HG03354 (cell line): ENCODE measurements around the gene NRG3.

Experiments used
- ATAC-seq: cut with Tn5 transposase; IDR thresholded peaks from one replicate; pipeline ENCODE4 v1.9.1; 2021; ENCODE audit warnings: mild to moderate bottlenecking; ENCODE audit not compliant: unreplicated experiment, poor library complexity, severe bottlenecking

Gene NRG3

GRCh38 chr10:82251222-82251906, 376.4 kb downstream of the NRG3 start:
- no peak for ATAC-seq

GRCh38 chr10:82252081-82252480, 377.1 kb downstream of the NRG3 start:
- no peak for ATAC-seq

GRCh38 chr10:82254237-82254636, 379.2 kb downstream of the NRG3 start:
- ATAC-seq, result no peak

- no peak for ATAC-seq
Observed at GRCh38 chr10:82256275-82256674, 381.3 kb downstream of the NRG3 start.

DNA sequence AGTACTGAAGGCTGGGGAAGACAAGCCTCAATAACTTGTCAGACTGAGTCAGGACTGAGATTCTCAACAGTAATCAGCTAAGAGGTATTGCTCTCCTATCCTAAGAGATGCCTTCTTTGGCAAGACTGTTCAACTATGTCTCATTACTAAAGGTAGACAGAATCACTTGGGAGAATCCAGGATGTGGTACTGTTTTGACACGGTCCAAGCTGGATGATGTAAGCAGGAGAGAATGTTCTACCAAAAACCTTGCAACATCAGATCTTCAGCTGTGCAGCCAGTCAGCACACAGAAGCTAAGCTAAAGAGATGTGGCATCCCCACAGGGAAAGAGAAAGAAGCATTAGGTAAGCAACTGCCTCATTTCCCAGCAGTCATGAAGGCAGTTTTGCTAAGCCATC, 391.4 kb downstream of the NRG3 start:
- no peak for ATAC-seq

DNA sequence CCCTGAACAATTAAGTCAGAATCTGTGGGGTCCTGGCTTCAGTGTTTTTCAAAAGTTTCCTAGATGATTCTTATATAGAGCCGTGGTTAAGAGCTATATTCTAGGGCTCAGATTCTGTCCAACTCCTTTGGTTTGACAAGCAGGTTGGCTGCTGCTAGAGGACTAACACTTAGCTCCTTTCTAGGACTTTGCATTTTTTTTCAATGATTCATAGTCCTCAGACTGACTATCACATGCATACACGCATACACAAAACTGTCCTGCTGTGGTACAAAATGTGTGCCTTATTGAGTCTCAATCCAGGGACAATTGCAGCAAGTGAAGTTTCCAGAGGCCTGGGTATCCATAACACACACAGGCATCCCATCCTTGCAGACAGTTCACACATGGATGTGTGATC, 392.0 kb downstream of the NRG3 start:
- ATAC-seq, result no peak

GRCh38 chr10:82267465-82267864, 392.5 kb downstream of the NRG3 start:
- no peak for ATAC-seq

DNA sequence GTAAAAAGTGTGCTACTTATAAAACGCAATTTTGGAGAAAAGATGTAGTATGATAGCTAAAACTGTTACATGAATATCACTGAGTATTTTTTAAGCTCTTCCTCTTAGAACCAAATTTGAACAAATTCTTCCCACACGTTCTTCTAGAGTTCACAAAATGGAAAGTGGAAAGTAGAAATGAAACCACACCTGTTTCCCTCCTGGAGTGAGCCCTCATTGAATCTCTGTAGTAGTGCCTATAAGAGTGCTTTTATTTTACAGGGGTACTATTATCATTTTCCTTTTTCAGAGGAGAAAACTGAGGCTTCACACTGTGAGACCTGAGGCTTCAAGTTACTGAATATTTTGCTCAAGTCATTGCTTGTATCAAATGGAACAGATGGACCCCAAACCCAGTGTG, 393.0 kb downstream of the NRG3 start:
- no peak for ATAC-seq

DNA sequence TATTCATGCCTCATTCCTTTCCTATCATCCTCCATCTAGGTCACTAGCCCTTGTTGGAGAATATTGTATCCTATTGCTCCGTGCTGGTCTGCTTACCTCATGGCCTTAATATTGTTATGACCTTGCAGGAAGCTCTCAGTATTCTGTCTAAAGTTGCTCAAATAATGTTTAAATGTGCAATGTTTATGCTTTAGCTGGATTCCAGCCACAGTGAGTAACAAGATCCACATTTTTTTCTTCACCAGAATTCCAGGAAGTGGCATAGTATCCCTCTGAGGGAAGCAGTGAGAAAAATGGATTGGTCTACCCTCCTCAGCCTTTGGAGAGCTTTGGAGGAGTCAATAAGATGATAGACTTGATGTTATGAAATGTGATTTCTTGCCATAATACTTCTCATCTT, 402.6 kb downstream of the NRG3 start:
- no peak for ATAC-seq

GRCh38 chr10:82278401-82279182, 403.6 kb downstream of the NRG3 start:
- ATAC-seq, result no peak

DNA sequence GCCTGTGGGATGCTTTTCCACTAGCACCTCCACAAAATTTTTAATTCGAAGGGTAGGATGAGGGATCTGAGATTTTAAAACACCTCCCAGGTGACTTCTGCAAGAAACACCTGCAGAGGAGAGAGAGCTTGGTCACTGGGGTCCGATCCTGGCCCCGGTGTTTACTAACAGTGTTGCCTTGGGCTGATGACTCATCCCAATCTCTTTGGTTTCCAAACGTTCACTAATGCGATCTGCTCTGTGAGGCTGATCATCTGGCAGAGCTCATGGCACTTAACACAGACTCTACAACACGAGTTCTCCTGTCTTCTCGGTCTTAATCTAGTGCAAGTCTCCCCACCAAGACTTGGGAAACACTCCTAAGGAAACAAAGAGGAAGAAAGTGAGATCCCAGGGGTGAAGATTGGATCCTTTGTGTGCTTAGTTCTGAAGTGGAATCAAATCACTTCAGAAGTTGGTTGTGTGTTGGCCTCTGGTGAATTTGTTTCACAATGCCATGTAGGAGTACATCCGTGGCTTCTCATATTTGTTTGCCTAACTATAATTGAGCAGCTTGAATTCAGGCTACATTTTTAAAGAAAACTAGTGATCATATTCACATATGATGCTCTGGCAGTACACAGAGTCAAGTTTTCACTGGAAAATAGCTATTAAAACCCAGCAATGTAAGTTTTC, 407.9 kb downstream of the NRG3 start:
- ATAC-seq, result no peak

GRCh38 chr10:82284180-82284579, 409.2 kb downstream of the NRG3 start:
- no peak for ATAC-seq

GRCh38 chr10:82288461-82288881, 413.5 kb downstream of the NRG3 start:
- ATAC-seq, result no peak

GRCh38 chr10:82289945-82290344, 415.0 kb downstream of the NRG3 start:
- ATAC-seq, result no peak

GRCh38 chr10:82294874-82295378, 419.9 kb downstream of the NRG3 start:
- no peak for ATAC-seq

DNA sequence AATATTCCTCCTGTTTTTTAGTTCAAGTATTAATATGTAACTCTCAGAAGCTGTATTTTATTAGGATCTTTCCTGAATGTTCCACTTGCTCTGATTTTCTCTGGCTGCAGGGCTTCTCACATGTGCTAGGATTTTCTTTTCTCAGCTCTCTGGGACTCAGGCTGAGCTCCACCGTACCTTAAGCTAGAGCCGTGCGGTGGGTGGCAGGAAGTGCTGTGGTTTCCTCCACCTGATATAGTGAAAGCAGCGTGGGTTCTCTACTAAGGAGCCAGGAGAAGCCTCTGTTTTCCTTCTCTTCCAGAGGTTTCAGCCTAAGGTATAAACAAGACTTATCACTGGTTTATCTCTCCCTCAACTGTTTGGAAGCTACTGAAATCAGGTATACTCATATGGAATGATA, 433.6 kb downstream of the NRG3 start:
- no peak for ATAC-seq

- no peak for ATAC-seq
Observed at GRCh38 chr10:82310839-82311238, 435.8 kb downstream of the NRG3 start.

GRCh38 chr10:82313401-82313800, 438.4 kb downstream of the NRG3 start:
- no peak for ATAC-seq

- ATAC-seq, result no peak
Observed at GRCh38 chr10:82318534-82318933, 443.5 kb downstream of the NRG3 start.

DNA sequence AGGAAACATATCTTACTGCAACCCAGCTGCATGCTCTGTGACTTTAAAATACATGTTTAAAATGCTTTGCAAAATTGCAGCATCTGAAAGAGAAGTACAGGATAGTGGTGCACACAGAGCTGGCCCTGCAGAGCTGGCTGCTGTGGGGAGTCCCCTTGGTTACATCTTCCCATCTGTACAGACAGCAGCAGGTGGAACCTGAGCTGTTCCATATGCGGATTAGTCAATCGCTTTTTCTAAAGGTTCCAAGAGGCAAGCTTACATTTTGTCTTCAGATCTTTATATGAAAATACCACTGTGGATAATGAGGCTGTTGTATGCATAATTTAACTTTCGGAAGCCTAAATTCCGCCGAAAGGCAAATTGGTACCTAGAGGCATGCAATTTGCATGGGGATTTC, 444.1 kb downstream of the NRG3 start:
- no peak for ATAC-seq

DNA sequence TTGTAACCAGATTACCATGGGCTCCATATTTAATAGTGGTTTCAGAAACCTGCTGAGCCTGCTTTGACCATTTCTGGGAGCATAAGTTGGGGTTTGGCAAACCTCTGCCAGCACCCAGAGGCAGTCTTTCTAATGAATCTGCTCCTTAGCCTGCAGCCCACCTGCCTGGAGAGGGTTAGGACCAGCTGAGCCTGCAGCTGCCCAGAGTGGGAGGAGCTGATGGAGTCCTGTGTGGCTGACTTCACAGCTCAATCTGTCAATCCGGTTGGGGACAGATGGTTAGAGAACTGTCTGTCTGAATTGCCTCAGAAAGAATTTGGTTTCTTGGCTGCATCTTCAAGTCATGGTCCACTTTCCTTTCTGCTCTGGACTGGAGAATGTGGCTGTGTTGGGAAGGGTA, 444.6 kb downstream of the NRG3 start:
- no peak for ATAC-seq
